Embryonic facial prominence (tissue), 1 donor: ENCODE measurements around the gene FBXO2.

ENCODE experiments used
- DNase-seq: peaks from one replicate; pipeline ENCODE4 v3.0.0-alpha.2; 2016; ENCODE audit errors: extremely low spot score

The FBXO2 gene

DNA sequence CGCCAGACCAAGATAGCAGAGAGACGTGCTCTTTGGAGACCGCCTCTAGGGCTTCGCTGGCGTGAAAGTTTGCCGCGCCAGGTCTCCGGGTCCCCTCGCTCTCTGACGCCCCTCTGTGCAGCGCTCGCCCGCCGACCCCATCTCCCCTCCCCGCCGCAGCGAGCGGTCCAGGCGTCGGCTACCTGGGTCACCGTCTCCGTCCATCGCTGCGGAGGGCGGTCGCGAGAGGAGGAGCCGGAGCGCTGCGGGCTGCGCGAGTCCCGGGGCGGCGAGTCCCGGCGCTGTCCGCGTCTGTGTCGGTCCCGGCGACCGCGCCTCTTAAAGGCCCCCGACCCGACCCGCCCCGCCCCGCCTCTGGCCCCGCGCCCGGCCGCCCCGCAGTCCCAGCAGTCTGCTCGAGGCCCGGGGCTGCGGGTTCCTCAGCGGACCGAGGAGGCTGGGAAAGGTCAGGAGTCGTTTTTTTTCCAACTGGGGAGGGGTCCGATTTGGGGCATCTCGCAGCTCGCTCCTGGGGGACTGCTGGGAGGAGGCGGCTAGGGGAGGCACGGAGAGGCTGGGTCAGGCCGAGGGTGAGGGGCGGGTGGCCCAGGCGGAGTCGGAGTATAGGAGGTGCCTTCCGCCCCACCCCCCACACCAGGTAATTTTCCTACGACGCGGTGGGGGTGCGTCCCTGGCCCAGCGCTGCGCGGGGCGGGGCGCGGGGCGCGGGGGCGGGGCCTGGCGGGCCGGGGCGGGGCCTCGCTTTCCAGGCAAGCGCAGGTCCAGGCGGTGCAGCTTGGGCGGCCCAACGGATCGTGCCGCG, at the start of gene FBXO2, which contains the start of gene FBXO44:
Gene FBXO2, minus strand, starts transcription at position 293 of the 802 bp plus-strand sequence. Its CDS starts 89 bp downstream, at position 204.
Gene FBXO44, plus strand, starts transcription at position 741 of the 802 bp plus-strand sequence. CDS start 959 bp downstream, outside the sequence.
- DNase-seq, result no peak

DNA sequence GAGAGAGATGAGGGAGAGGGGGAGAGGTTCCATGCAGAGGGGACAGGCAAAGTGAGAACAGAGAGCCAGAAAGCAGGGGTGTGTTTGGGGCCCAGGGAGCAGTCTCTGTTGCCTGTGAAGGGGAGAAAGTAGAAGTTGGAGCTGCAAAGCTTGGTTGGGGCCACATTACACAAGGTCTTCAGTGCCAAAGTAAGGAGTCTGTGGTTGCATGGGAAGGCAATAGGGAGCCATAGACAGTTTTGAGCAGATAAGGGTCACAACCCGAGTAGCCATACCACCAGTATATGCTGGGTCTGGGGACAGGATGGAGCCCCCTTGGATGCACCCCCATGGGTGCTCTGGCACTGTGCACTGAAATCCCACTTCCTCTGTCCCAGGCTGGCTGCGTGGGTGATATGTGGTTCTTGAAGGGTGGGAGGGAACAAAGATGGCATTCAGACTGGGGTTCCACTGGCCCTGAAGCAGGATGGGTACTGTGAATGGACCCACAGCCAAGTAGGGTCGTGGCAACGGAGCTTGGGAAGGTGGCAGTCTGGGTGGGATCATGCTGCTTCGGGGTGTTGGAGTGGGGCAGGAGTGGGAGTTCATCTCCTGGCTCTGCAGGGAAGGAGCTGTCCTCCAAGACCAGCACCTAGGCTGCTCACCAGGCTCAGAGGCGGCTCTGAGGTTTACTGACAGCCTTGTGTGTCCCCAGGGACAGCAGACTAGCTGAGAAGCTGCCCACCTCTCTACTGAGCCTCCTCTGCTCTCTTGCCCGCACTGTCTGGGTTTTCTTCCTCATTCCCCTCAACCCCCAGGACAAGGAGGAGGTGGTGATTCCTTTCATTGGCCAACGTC, 49.3 kb upstream of the FBXO2 start:
- no peak for DNase-seq

- no peak for DNase-seq
Observed at GRCh38 chr1:11701981-11702803, 48.0 kb upstream of the FBXO2 start.

DNA sequence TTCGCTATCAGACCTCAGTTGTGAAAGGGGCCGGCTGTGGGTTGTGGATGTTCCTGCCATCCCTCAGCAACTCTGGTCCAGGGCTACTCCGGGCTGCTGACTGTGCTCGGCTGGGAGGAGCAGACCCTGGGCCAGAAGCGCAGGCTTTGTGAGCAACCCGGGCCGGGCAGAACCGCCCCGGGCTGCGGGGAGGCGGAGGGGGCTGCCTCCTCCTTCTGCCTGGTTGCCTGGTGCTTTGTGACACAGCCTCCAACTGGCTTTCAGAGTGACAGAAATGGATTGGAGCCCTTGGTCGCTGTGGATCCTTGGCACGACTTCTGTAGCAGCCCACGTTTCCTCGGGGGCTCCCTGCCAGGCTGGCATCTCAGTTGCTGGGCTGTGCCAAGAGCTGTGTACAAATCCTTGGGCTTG, 47.3 kb upstream of the FBXO2 start:
- no peak for DNase-seq

DNA sequence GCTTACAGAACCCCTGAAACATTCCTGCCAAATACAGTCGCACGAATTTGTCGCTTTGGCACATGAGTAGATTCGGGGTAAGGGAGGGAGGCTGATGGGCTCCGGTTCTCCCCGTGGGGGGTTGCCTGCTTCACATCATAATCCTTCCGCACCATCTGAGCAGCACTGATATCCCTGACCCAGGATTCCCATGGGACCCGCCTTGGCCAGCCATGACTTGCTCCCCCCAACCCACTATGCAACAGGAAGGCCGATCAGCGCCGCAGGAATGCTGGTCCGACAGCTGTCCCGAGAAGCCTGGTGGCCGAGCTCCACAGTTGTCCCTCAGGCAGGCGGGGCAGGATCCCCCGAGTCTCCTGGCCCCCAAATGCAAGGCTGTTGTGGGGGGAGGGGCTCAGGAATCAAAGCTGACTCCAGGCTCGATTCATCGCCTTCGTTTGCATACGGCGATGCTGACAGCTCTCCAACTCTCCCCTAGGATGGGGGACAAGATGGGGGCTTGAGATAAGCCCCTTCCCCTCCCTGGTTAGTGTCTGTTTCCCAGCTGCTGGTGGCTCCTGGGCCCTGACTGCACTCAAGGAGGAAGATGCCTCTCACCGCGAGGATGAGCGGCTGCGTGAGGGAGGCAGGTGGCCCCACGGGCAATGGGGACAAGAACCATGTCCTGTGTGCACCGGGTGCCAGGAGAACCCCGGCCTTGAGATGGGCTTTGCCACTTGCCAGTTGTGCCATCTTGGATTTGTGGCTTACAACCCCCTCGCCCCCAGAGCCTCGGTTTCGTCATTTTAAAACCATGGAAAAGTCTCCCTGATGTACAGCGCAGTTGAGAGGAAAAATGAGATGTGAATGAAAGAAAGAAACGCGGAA, 46.6 kb upstream of the FBXO2 start:
- DNase-seq, result no peak

- DNase-seq, result no peak
Observed at GRCh38 chr1:11697893-11698210, 43.6 kb upstream of the FBXO2 start.

- DNase-seq, result no peak
Observed at GRCh38 chr1:11697188-11697892, 43.1 kb upstream of the FBXO2 start.

DNA sequence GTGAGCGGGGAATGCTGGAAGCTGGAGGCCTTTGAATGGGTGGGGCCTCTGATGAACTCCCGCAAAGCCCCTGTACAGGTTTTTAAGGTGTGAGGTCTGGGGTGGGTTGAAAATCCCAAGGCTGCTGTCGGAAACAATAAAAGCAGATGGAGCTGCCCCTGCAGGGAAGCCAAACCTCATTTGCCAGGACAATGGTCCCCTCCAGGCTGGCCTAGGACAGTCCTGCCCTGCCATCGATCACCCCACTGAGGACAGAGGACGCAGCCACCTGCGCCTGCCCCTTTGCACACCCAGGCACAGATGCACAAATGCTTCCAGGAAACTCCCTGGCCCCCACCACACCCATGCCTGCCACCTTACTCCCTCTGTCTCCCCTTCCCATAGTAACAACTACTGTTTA, 41.6 kb upstream of the FBXO2 start:
- DNase-seq, result no peak

DNA sequence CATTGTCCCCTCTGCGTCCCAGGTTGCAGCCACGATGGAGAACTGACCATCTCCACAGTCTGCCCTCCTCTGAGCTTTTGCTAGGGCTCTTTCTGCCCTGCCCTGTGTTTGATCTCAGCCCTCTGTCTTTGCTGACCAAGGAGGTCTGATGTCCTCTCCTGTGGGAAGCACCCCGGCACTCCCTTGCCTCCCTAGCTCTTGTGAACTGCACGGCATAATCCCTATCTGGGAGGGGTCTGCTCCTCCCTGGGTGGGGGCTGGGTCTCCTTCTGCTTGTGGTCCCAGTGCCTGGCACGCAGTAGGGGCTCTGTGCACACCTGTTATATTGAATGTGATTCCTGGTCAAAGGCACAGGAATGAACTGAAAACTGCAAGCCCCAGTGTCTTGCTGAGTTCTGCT, 39.7 kb upstream of the FBXO2 start:
- DNase-seq, result no peak

- DNase-seq, result no peak
Observed at GRCh38 chr1:11693024-11693590, 38.9 kb upstream of the FBXO2 start.

- no peak for DNase-seq
Observed at GRCh38 chr1:11691928-11692711, 37.9 kb upstream of the FBXO2 start.

GRCh38 chr1:11691302-11691914, 37.2 kb upstream of the FBXO2 start, which contains the start of gene DRAXIN:
Gene DRAXIN, plus strand, starts transcription at chr1:11691710. Its CDS starts 14,549 bp downstream, at chr1:11706259.
- DNase-seq, result no peak

- DNase-seq, result no peak
Observed at GRCh38 chr1:11690397-11691301, 36.4 kb upstream of the FBXO2 start.

DNA sequence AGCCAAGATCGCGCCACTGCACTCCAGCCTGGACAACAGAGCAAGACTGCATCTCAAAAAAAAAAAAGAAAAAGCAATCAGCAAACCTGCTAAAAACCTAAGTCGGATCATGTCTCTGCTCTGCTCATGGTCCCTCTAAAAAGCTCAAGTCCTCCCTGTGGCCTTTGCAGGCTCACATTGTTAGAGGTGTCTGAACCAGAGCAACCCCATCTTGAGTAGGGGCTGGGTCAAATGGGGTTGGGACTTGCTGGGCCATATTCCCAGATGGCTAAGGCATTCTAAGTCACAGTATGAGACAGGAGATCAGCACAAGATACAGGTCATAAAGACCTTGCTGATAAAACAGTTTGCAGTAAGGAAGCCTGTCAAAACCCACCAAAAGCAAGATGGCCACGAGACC, 34.3 kb upstream of the FBXO2 start:
- DNase-seq, result no peak

DNA sequence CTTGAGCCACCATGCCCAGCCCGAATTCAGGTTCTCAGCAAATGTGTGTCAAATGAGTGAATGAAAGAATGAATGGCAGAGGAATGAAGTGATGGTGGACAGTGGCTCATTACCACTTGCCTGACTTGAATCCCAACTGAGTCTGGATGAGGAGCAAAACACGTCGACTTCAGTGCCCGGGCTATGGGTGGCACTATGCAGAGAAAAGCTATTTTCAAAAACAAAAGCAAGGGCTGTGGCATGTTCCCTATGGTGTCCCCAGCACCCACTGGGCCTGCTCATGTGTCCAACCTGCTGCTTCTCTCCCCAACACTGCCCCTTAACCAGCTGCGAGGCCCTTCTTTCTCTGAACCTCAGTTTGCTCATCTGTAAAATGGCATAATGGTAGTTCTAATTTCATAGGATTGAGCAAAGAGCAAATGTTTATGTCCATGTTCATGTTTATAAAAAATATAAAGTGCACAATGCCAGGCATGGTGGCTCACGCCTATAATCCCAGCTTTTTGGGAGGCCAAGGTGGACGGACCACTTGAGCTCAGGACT, 31.1 kb upstream of the FBXO2 start:
- DNase-seq, result no peak

- DNase-seq, result no peak
Observed at GRCh38 chr1:11684070-11684469, 29.8 kb upstream of the FBXO2 start.

GRCh38 chr1:11682799-11683198, 28.6 kb upstream of the FBXO2 start:
- DNase-seq, result no peak
